HG02840 (cell line): Measurements from ENCODE around the gene HEXIM2.

ENCODE experiments used
- ATAC-seq: cut with Tn5 transposase; IDR thresholded peaks from one replicate; pipeline ENCODE4 v1.9.1; 2021; ENCODE audit warnings: mild to moderate bottlenecking, moderate library complexity, moderate number of reproducible peaks; ENCODE audit not compliant: unreplicated experiment, low FRiP score

HEXIM2 gene

GRCh38 chr17:45162025-45162687, 481 bp downstream of the HEXIM2 start:
- ATAC-seq: no peak

GRCh38 chr17:45164734-45165269, 3.1 kb downstream of the HEXIM2 start:
- no peak for ATAC-seq

GRCh38 chr17:45168991-45169752, 7.5 kb downstream of the HEXIM2 start:
- ATAC-seq: no peak

GRCh38 chr17:45170280-45170930, 8.7 kb downstream of the HEXIM2 start:
- ATAC-seq: no peak

- no peak for ATAC-seq
Observed at GRCh38 chr17:45170931-45171337, 9.3 kb downstream of the HEXIM2 start.

GRCh38 chr17:45171338-45172231, 9.9 kb downstream of the HEXIM2 start:
- no peak for ATAC-seq

GRCh38 chr17:45172232-45172540, 10.5 kb downstream of the HEXIM2 start:
- ATAC-seq: no peak

- no peak for ATAC-seq
Observed at GRCh38 chr17:45172541-45173286, 11.0 kb downstream of the HEXIM2 start.

GRCh38 chr17:45175759-45176115, 14.1 kb downstream of the HEXIM2 start:
- no peak for ATAC-seq

- no peak for ATAC-seq
Observed at GRCh38 chr17:45177563-45177962, 15.9 kb downstream of the HEXIM2 start.

- ATAC-seq: no peak
Observed at GRCh38 chr17:45184144-45184543, 22.5 kb downstream of the HEXIM2 start.

GRCh38 chr17:45186801-45187354, 25.2 kb downstream of the HEXIM2 start:
- no peak for ATAC-seq

GRCh38 chr17:45189009-45189408, 27.3 kb downstream of the HEXIM2 start:
- ATAC-seq: no peak

- no peak for ATAC-seq
Observed at GRCh38 chr17:45190503-45191255, 29.0 kb downstream of the HEXIM2 start.

GRCh38 chr17:45195424-45195823, 33.7 kb downstream of the HEXIM2 start:
- ATAC-seq: no peak

GRCh38 chr17:45197108-45197507, 35.4 kb downstream of the HEXIM2 start:
- no peak for ATAC-seq

- ATAC-seq: no peak
Observed at GRCh38 chr17:45197555-45198334, 36.1 kb downstream of the HEXIM2 start.

GRCh38 chr17:45200701-45201100, 39.0 kb downstream of the HEXIM2 start:
- ATAC-seq: no peak
